GM18870 (cell line): ENCODE results near the gene CYTH3.
"Not testable (repeated sequence)": the region's sequence is repeated elsewhere in the genome, so short reads cannot be mapped to it uniquely, and the experiment has no call there.

Experiments
- ATAC-seq: cut with Tn5 transposase; IDR thresholded peaks from one replicate; pipeline ENCODE4 v1.9.1; 2021; ENCODE audit warnings: moderate library complexity; ENCODE audit not compliant: unreplicated experiment

CYTH3 gene

DNA sequence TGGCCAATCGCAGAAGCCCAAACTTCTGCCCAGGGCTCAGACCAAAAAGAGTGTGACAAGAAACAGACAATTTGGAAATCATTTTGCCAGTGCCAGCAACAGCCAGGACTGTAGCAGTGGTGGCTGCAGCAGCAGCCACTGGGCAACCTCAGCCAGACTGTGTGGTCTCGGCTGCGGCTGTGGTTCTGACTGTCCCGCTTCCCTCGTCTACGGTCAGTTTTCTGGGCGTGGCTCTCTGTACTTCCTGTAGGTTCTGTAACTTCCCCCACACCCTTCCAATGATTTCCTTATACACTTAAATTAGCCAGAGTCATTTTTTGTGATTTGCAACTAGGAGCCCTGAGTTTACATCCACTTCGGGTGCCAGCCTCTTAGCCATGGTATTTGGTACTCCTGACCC lies 39.9 kb downstream of the CYTH3 start:
- no peak for ATAC-seq

DNA sequence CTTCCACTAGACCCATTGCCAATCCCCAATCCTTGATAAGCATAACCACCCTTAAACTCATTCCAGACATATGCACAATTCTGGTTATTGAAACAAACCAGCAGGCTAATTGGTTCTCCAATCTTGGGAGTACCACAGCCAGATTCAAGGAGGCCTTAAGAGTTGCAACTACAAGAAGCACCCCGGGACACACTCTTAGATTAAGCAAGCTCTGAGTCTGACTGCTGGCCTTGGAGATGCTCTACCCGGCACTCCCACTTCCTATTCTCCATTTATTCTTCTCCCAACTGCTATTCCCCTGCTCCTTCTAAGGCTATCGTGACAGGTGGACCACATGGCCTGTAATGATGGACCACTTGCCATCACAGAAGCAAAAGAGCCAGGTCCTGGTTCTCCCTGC lies 40.3 kb downstream of the CYTH3 start:
- no peak for ATAC-seq

DNA sequence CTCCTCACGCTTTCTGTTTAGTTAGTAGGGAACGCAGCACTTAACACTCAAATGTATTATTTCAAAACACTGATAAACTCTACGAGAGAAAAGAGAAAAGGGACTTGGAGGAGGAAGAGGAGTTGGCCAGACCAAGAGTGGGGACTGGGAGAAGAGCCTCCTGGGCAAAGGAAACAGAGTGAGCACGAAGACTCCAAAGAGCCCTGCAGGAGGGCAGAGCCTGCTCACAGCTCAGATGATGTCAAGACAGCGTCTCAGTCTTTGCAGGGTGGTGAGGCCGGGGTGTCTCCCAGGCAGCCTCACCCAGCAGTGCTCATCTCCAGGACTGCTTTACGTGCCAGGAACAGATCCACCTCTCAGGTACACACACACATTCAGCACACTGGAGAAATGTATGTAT lies 41.2 kb downstream of the CYTH3 start:
- ATAC-seq, result no peak

GRCh38 chr7:6229284-6229683 lies 43.1 kb downstream of the CYTH3 start:
- not testable (repeated sequence) for ATAC-seq

DNA sequence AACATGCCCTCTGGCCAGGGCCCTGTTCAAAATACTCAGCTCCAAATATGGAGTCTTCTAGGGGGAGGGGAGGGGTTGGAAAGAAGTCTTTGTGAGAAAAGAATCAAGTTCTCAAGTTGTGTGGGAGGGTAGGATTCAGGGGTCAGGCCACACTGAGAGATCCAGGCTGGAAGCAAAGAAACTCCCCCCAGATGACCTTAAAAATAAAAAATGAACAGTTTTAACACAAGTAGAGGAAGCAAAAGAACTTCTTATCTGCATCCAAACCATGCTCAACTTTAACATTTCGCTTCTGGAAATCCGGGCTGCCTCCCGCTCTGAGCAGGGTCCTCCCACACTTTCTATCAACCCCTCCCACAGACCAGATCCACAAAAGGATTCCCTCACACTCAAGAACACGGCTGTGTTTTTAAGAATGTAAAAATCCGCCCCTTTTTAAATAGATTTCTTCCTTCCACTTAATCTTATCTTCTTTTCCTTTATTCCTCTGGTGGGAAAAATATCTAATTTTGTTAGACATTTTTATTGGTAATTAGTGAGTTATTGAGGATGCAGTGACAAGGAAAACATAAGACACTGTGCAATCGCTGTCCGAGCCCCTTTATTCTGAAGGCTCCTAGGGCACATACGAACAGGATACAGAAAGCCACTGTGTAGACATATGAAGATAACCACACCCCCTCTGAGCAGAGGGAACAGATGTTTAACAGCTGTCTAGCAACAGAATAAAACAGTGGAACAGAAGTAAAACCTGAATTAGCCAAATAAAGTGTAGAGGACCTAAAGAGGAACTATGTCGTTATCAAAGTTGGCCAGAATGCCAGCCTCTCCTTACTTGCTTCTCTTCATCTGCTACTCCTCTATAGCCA lies 43.8 kb downstream of the CYTH3 start:
- ATAC-seq, result peak; percentile 63

- ATAC-seq, result no peak
Measured at GRCh38 chr7:6227294-6227846, 45.1 kb downstream of the CYTH3 start.

GRCh38 chr7:6226194-6226799 lies 46.1 kb downstream of the CYTH3 start:
- no peak for ATAC-seq

DNA sequence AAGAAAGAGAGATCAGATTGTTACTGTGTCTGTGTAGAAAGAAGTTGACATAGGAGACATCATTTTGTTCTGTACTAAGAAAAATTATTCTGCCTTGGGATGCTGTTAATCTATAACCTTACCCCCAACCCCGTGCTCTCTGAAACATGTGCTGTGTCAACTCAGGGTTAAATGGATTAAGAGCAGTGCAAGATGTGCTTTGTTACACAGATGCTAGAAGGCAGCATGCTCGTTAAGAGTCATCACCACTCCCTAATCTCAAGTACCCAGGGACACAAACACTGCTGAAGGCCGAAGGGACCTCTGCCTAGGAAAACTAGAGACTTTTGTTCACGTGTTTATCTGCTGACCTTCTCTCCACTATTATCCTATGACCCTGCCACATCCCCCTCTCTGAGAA lies 49.0 kb downstream of the CYTH3 start:
- ATAC-seq, result not testable (repeated sequence)

- ATAC-seq, result not testable (repeated sequence)
Measured at GRCh38 chr7:6223010-6223409, 49.4 kb downstream of the CYTH3 start.

- no peak for ATAC-seq
Measured at GRCh38 chr7:6221340-6222319, 50.8 kb downstream of the CYTH3 start.

GRCh38 chr7:6218329-6218728 lies 54.1 kb downstream of the CYTH3 start:
- no peak for ATAC-seq

GRCh38 chr7:6212008-6212407 lies 60.4 kb downstream of the CYTH3 start:
- no peak for ATAC-seq

- ATAC-seq, result no peak
Measured at GRCh38 chr7:6210621-6211372, 61.6 kb downstream of the CYTH3 start.

- ATAC-seq, result no peak
Measured at GRCh38 chr7:6209340-6209739, 63.1 kb downstream of the CYTH3 start.

DNA sequence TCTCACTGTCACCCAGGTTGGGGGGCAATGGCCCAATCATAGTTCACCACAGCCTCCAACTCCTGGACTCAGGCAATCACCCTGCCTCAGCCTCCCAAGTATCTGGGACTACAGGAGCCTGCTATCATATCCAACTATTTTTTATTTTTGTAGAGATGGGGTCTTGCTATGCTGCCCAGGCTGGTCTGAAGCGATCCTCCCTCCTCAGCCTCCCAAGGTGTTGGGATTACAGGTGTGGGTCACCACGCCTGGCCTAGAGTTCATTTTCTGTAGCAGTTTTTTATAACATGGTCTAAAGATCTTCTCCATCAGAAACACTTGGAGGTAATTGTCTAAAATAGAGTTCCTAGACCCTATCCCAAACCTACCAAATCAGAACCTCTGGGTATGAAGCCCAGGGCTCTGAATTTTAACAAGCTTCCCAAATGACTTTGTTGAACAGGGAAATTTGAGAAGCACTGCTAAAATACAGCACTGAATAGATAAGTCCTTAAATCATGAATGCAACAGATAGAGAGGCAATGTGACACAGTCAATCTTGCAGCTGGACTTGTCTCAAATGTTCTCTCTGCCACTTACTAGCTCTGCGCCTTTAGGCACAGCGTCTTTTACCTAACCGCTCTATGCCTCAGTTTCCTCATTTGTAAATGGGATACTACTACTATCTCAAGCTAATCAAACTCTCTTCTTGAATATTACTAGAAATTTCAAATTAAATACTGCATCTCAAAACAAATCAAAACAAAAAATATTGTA lies 63.7 kb downstream of the CYTH3 start:
- no peak for ATAC-seq

DNA sequence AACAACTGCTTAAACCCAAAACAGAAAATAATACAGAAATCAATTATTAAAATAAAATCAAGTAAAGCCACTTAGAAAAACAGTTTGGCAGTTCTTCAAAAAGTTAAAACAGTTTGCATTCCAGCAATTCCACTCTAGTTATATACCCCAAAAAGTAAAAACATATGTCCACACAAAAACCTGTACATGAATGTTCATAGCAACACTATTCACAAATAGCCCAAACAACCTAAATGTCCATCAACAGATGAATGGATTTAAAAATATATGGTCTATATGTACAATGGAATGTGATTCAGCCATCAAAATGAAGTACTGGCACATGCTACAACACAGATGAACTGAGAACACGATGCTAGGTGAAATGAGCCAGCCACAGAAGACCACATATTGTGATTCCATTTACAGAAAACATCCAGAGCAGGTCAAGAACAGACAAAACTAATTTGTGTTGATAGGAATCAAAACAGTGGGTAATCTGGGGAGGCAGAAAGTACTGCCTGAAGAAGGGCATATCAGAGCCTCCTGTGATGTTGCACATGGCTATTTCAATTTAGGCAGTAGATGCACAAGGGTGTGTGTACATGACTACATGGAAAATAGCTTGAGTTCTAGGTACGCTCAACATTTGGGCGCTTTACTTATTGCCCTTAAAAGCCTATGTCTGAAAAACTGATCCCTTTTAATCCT lies 66.3 kb downstream of the CYTH3 start:
- ATAC-seq, result no peak

DNA sequence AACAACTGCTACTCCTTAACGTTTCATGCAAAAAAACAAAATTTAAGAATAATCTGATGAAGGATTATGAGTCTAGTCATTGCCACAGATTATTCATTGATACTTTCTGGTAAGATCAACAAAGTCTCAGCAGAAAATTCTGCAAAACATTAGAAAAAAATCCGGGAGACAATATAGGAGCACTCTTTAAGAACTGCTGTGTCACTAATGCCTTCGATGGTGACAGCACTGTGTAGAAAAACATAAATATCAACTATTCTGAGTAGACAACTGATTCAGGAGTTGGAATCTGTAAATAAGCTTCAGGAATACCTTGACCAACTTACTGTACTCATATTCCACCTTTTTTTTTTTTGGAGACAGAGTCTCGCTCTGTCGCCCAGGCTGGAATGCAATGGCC lies 69.0 kb downstream of the CYTH3 start:
- no peak for ATAC-seq

DNA sequence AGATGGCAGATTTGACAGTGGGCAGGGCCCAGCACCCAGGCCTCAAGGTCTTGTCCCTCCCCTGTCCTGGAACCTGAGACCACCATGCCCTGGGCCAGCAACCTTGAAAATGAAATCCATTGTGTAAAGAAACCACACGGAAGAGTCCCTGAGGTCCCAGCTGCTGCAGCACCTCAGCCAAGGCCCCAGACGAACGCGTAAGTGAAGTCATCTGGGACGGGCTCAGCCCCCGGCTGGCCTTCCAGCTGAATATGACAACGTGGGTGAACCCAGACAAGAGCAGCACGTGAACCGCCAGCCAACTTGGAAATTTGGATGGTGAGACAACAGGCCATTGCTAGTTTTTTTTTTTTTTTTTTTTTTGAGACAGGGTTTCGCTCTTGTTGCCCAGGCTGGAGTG lies 70.3 kb downstream of the CYTH3 start:
- ATAC-seq, result no peak

DNA sequence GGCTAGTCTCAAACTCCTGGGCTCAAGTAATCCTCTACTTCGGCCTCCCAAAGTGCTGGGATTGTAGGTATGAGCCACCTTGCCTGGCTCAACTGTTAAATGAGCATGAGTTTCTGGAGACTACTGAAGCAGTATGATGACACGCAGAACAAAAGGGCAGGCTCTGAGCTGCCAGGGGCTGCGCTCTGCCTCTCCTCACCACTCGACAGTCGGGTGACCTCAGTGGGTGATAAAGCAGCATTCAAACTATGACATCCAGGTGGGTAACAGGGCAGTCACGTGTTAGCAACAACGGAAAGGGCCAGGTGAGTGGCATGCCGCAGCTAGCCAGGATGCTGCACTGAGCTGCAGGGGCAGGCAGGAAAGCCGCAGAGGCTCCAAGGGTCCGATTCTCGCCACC lies 71.5 kb downstream of the CYTH3 start:
- ATAC-seq, result no peak
